Heart right ventricle (tissue), 16 donors: ENCODE measurements around the gene MON1A. TPM values are rescaled to one million over a fixed set of nuclear protein-coding genes. Genes with fewer than 3 reads are reported as not detected.

Experiments
- ATAC-seq, 8 donors: fragments of 200-7000 bp; cut with Tn5 transposase; one replicate each; pipeline ENCODE4 v1.9.1; 2020; ENCODE audit warnings: mild to moderate bottlenecking in 8 of 8, moderate library complexity in 8 of 8, moderate number of reproducible peaks in 1 of 8
- DNase-seq, 2 donors: peaks; one replicate each; pipeline ENCODE4 v3.0.0-alpha.2; 2020
- H3K27ac ChIP-seq, 10 donors: fragments of 200-600 bp; sonication (generic) in 2 of 10; one replicate each; pipeline versions ENCODE4 v1.5.0 to v1.8.0; 2020 to 2022; ENCODE audit warnings: mild to moderate bottlenecking in 3 of 10
- H3K27me3 ChIP-seq, 7 donors: fragments of 200-600 bp; one replicate each; pipeline ENCODE4 v1.8.0; 2021 to 2022; ENCODE audit warnings: mild to moderate bottlenecking in 2 of 7
- H3K36me3 ChIP-seq, 9 donors: fragments of 200-600 bp; sonication (generic) in 1 of 9; one replicate each; pipeline versions ENCODE4 v1.5.0 to v1.8.0; 2020 to 2022; ENCODE audit warnings: mild to moderate bottlenecking in 2 of 9
- H3K4me1 ChIP-seq, 9 donors: fragments of 200-600 bp; sonication (generic) in 1 of 9; one replicate each; pipeline versions ENCODE4 v1.5.0 to v1.8.0; 2020 to 2022; ENCODE audit warnings: mild to moderate bottlenecking in 4 of 9
- H3K4me3 ChIP-seq, 10 donors: fragments of 200-600 bp; sonication (generic) in 2 of 10; one replicate each; pipeline versions ENCODE4 v1.5.0 to v1.8.0; 2020 to 2022; ENCODE audit warnings: mild to moderate bottlenecking in 7 of 10, moderate library complexity in 2 of 10
- H3K9me3 ChIP-seq, 11 donors: fragments of 200-600 bp in 10 of 11; sonication (generic) in 2 of 11; one replicate each; pipeline versions ENCODE4 v1.5.0 to v1.8.0; 2013 to 2022; ENCODE audit warnings: mild to moderate bottlenecking in 2 of 11, control low read depth in 1 of 11, moderate library complexity in 1 of 11
- CTCF ChIP-seq, 9 donors: fragments of 200-600 bp; sonication (generic) in 2 of 9; IDR thresholded peaks; one replicate each; pipeline versions ENCODE4 v1.5.0 to v1.8.0; 2021 to 2022; ENCODE audit warnings: antibody characterized with exemption in 9 of 9, mild to moderate bottlenecking in 5 of 9, moderate library complexity in 1 of 9
- WGBS, 2 donors: extraction: QIAGEN DNeasy Blood & Tissue Kit; methylation state at CpG; one replicate each; pipeline ENCODE4 v1.1.7; 2013; ENCODE audit warnings: inconsistent platforms in 1 of 2; 5-methylcytosine and 5-hydroxymethylcytosine counted together
- intact Hi-C, 10 donors: fragments of 100-400 bp; cut with DNase I; formaldehyde crosslinking; loops; one replicate each; pipeline versions ENCODE4 v1.11.1 to v1.14.2; 2022
- long read RNA-seq, 3 donors: library from polyadenylated mRNA; unstranded; transcript quantifications; one replicate each; pipeline ENCODE4 v2.0.0, GENCODE V29; 2020 to 2021
- polyA plus RNA-seq, 2 donors: library from polyadenylated mRNA; stranded (reverse); fragments of 200-250 nt; gene quantifications; one replicate each; pipeline ENCODE4 v1.2.3, GENCODE V29; 2013
- total RNA-seq, 10 donors: library from RNA; stranded (reverse); fragmentation: NEBNext Ultra II Directional in 3 of 10; extraction: Animal tissue kit (Norgen Biotek cat#: 25700) in 3 of 10; gene quantifications; one replicate each; pipeline versions ENCODE4 v1.2.1 to v1.2.4, GENCODE V29; 2021 to 2023
- donor health status: Arrhythmogenic right ventricular cardiomyopathy.
- donor health status: ischemic (EF 13 %, LVEDD 7.1; RV severe dilation, severe dysfunction).
- donor health status: healthy with polysubstance abuse.
- donor health status: DM: no; HTN: yes; CAD: no.
- donor health status: DM: no; HTN: no; CAD: no.
- donor health status: ischemic (EF 25% LVEDD 6.9; RV normal size, moderate dysfunction).
- donor health status: ischemic (EF 25% LVEDD 5.7; RV mildly dilated, moderate dysfunction).
- donor health status: healthy.
- donor health status: DM: yes; HTN: yes; CAD: no.
- donor health status: Ischemic cardiomyopathy.
- donor health status: ischemic (EF 35%, LVEDD 5.7; RV mildly dilated, moderate dysfunction).
- donor health status: nonischemic (EF 11% LVEDD 7.7; RV severe dilation, severe dysfunction).
- donor health status: DM: yes; HTN: yes; CAD: no.
- donor health status: PGD.
- donor health status: ischemic (EF 29% LVEDD 5.4; RV normal size, mild dysfunction).
- donor health status: nonischemic (EF 23%, LVEDD 6.1; RV moderate dilation, normal function).

MON1A gene, protein sequence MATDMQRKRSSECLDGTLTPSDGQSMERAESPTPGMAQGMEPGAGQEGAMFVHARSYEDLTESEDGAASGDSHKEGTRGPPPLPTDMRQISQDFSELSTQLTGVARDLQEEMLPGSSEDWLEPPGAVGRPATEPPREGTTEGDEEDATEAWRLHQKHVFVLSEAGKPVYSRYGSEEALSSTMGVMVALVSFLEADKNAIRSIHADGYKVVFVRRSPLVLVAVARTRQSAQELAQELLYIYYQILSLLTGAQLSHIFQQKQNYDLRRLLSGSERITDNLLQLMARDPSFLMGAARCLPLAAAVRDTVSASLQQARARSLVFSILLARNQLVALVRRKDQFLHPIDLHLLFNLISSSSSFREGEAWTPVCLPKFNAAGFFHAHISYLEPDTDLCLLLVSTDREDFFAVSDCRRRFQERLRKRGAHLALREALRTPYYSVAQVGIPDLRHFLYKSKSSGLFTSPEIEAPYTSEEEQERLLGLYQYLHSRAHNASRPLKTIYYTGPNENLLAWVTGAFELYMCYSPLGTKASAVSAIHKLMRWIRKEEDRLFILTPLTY
- total RNA-seq = 1 to 10 TPM; 5.3 to 8.2 (median 6.7) TPM
- 10 to 100 TPM in 1 of 2 donors, 1 to 10 TPM in 1; 6.5 to 10.6 TPM for polyA plus RNA-seq
- long read RNA-seq, donor 1, transcript MON1A-201 (6 exons, 2,370 nt) = major isoform, 13 of 16 reads
- long read RNA-seq, donor 1, partial matches to known transcripts = 2 of 16 reads
- long read RNA-seq, donor 1, other reads (novel, unspliced or antisense) = 0 of 16 reads
- long read RNA-seq, donor 2, transcript MON1A-201 (6 exons, 2,370 nt) = major isoform, 10 of 19 reads
- long read RNA-seq, donor 2, partial matches to known transcripts = 5 of 19 reads
- long read RNA-seq, donor 2, other reads (novel, unspliced or antisense) = 1 of 19 reads
- long read RNA-seq, donor 3, transcript MON1A-201 (6 exons, 2,370 nt) = major isoform, 36 of 50 reads
- long read RNA-seq, donor 3, transcript MON1A-203 (5 exons, 1,617 nt) = minor isoform, 5 of 50 reads
- long read RNA-seq, donor 3, partial matches to known transcripts = 2 of 50 reads
- long read RNA-seq, donor 3, other reads (novel, unspliced or antisense) = 4 of 50 reads

DNA sequence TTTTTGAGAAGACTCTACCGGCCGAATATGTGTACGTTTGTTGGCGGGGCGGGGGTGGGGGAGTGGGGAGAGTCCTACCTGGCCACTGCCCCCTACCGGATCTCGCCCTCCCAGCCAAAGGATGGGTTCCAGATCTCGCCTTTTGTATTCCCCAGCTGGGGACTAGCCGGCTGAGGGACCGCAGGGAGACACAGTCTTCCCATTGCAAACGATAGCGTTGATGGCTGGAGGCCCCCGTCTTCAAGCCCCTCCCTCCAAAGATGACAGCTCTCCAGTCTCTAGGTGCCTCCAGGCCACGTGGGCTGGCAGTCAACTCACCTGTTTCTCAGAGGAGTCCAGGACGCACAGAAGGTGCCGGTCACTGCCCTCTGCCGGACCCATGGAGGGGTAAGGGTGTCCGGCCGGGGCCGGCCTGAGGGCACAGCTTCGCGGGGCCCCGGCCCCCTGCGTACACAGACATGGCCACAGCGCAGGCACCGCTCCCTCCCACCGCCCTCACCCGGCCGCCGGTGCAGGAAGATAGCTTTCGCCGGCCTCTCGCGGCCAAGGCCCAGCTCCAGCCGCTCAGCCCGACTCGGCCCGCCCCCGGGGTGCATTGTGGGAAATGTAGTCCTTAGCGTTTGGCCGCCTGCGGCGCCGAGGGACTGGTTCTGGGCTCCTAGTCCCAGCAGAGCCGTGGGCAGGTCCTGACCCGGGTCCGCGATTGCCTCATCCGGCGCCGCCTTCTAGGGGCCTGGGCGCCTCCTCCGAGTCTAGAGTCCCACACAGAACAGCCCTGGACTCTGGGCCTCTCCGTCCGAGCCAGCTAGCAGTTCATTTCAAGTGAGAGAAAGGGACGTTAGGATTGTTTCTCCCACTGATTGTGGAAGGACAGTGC lies at the start of gene MON1A:
Gene MON1A (minus strand): TSS at position 521 of the 877 bp plus-strand sequence. CDS start 16,465 bp downstream, outside the sequence.
- TF ChIP-seq CTCF (IDR thresholded peaks at IDR 0.05) = peak in 7 of 9 donors; percentile 17 to 57 (median 37)

DNA sequence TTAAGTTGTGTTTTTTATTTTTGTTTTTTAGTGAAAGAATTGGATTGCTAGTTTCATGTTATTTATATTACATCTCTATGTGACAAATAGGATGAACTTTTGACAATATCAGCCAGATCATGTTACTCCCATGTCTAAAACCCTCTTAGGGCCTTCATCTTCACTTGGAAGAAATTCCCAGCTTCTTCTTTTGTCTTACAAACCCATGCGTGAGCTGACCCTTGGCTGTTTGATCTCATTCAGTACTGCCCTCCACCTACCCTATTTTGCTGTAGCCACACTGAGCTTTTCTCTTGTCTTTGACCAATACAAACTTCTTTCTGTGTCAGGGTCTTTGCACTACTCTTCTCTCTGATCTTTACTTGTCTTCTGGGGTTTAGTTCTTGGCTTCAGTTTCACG lies 47.3 kb upstream of the MON1A start:
- no peak for DNase-seq
- peaks cover 0 to 97% (median 27%) of the 10 kb centered on the region in 9 donors for H3K36me3 ChIP-seq
- no peak for TF ChIP-seq CTCF (IDR thresholded peaks at IDR 0.05)
- H3K27ac ChIP-seq = no peak overlapping the region
- no peak overlapping the region for H3K4me3 ChIP-seq
- ATAC-seq = no peak
- intact Hi-C loops = no loop called here
- no peaks in the 10 kb centered on the region for H3K4me1 ChIP-seq
- no peaks in the 10 kb centered on the region for H3K27me3 ChIP-seq
- WGBS, 2 donors = 74 to 83% methylated on average over 2 of the region's 2 CpGs
- no peaks in the 10 kb centered on the region for H3K9me3 ChIP-seq

More for the DNA sequence above, at the start of gene MON1A:
- Histone ChIP-seq H3K36me3 (peaks cover 0 to 6% (median 0%) of the 10 kb centered on the region in 9 donors), H3K4me3 (peak within 1 kb of the TSS; percentile 34 to 96 (median 78)), H3K9me3 (no peaks in the 10 kb centered on the region), H3K27ac (peak within 1 kb of the TSS; percentile 76 to 95 (median 90)), H3K4me1 (peaks cover 0 to 35% (median 21%) of the 10 kb centered on the region in 9 donors), H3K27me3 (no peaks in the 10 kb centered on the region)
- peak; percentile 97 to 98 for DNase-seq
- peak; percentile 98 to 100 (median 99) for ATAC-seq
- intact Hi-C loops = loop anchor here in 1 of 10 donors (5.0 kb wide), 1 partner anchor 142 kb away; the partner anchor contains the start of gene IP6K1
- 0% methylated on average over 55 to 56 of the region's 56 CpGs for WGBS, 2 donors

- no peaks in the 10 kb centered on the region for H3K9me3 ChIP-seq
- no peak for TF ChIP-seq CTCF (IDR thresholded peaks at IDR 0.05)
- DNase-seq (no peak), ATAC-seq (no peak)
- H3K4me1 ChIP-seq = peaks cover 0 to 7% (median 0%) of the 10 kb centered on the region in 9 donors
- WGBS, 2 donors = 96 to 97% methylated on average over 10 of the region's 10 CpGs
- H3K4me3 ChIP-seq = no peak overlapping the region
- peaks cover 0 to 86% (median 18%) of the 10 kb centered on the region in 9 donors for H3K36me3 ChIP-seq
- intact Hi-C loops = no loop called here
- H3K27ac ChIP-seq = no peak overlapping the region
- H3K27me3 ChIP-seq = no peaks in the 10 kb centered on the region
Measured at GRCh38 chr3:49972656-49973055, 43.0 kb upstream of the MON1A start.
